H1 (cell line): ENCODE measurements around the gene HOXB9. TPM values are rescaled to one million over a fixed set of nuclear protein-coding genes. Genes with fewer than 3 reads are reported as not detected.

ENCODE experiments used
- BACH1 ChIP-seq: IDR thresholded peaks from 2 replicates; pipeline ENCODE4 v1.6.1; 2012; ENCODE audit warnings: low read length, improper control_type of control experiment
- CREB1 ChIP-seq: IDR thresholded peaks from 2 replicates; pipeline ENCODE4 v1.6.1; 2012; ENCODE audit warnings: inconsistent platforms
- CTCF ChIP-seq, 3 experiments: IDR thresholded peaks; 1 replicate in 2 of 3; 2 replicates in 1 of 3; pipeline versions ENCODE4 v1.5.1 to v1.6.1; 2011; ENCODE audit warnings: low read length in 3 of 3, mild to moderate bottlenecking in 3 of 3, inconsistent platforms in 2 of 3, low read depth in 1 of 3, moderate library complexity in 1 of 3; ENCODE audit not compliant: insufficient read depth in 1 of 3; ENCODE audit errors: control extremely low read depth in 1 of 3
- EGR1 ChIP-seq: IDR thresholded peaks from 2 replicates; pipeline ENCODE4 v1.6.1; 2011; ENCODE audit warnings: low read depth, low read length, borderline replicate concordance
- FOSL1 ChIP-seq: IDR thresholded peaks from 2 replicates; pipeline ENCODE4 v1.6.1; 2011; ENCODE audit warnings: mild to moderate bottlenecking, low read depth, low read length, moderate library complexity; ENCODE audit not compliant: insufficient read depth
- HDAC6 ChIP-seq: IDR thresholded peaks from one replicate; pipeline ENCODE4 v1.7.1; 2012; ENCODE audit warnings: low read depth, mild to moderate bottlenecking, inconsistent platforms, low read length, moderate library complexity
- JUND ChIP-seq: IDR thresholded peaks from 2 replicates; pipeline ENCODE4 v1.6.1; 2011; ENCODE audit warnings: mild to moderate bottlenecking, improper control_type of control experiment, low read length
- KDM5A ChIP-seq: fragments of 200-600 bp; IDR thresholded peaks from 2 replicates; pipeline ENCODE4 v1.7.1; 2012; ENCODE audit warnings: mild to moderate bottlenecking, low read length, inconsistent platforms, mixed read lengths
- MAFK ChIP-seq: IDR thresholded peaks from 2 replicates; pipeline ENCODE4 v1.6.1; 2012; ENCODE audit warnings: low read depth, mild to moderate bottlenecking, improper control_type of control experiment, low read length
- MAX ChIP-seq: IDR thresholded peaks from 2 replicates; pipeline ENCODE4 v1.6.1; 2012; ENCODE audit warnings: inconsistent platforms
- PHF8 ChIP-seq: fragments of 200-600 bp; sonication (generic); conservative IDR thresholded peaks from 2 replicates; pipeline ENCODE4 v1.7.1; 2012; ENCODE audit warnings: low read depth, mild to moderate bottlenecking, inconsistent platforms, low read length, moderate library complexity
- POLR2AphosphoS5 ChIP-seq: IDR thresholded peaks from 2 replicates; pipeline ENCODE4 v1.6.1; 2011; ENCODE audit warnings: low read depth, low read length
- POU5F1 ChIP-seq: IDR thresholded peaks from 2 replicates; pipeline ENCODE4 v1.6.1; 2011; ENCODE audit warnings: low read depth, mild to moderate bottlenecking, low read length, moderate library complexity
- RNF2 ChIP-seq: fragments of 200-900, 300-1000 bp; sonication (generic); IDR thresholded peaks from 2 replicates; pipeline ENCODE4 v1.7.1; 2016; ENCODE audit warnings: borderline replicate concordance, low read depth, mild to moderate bottlenecking, antibody characterized with exemption, low read length; ENCODE audit not compliant: poor library complexity, severe bottlenecking; ENCODE audit errors: missing control alignments
- SP1 ChIP-seq: IDR thresholded peaks from 2 replicates; pipeline ENCODE4 v1.6.1; 2011; ENCODE audit warnings: low read depth, low read length
- SUZ12 ChIP-seq: fragments of 200-600 bp; sonication (generic); IDR thresholded peaks from 2 replicates; pipeline ENCODE4 v1.6.1; 2012; ENCODE audit warnings: mild to moderate bottlenecking, inconsistent platforms, low read length, moderate library complexity, mixed read lengths
- TEAD4 ChIP-seq: IDR thresholded peaks from 2 replicates; pipeline ENCODE4 v1.6.1; 2012; ENCODE audit warnings: low read depth, low read length, inconsistent platforms, mixed read lengths
- ZNF274 ChIP-seq: IDR thresholded peaks from 2 replicates; pipeline ENCODE4 v1.7.0; 2012; ENCODE audit warnings: low read length, borderline replicate concordance; ENCODE audit errors: extremely low read depth
- polyA plus RNA-seq, 7 experiments: library from polyadenylated mRNA; depleted of rRNA in 3 of 7; stranded (reverse) in 5 of 7; unstranded in 2 of 7; fragments of >200 nt in 5 of 7; fragments of 200-250 nt in 2 of 7; gene quantifications; 1 replicate in 5 of 7; 2 replicates in 1 of 7; 4 replicates in 1 of 7; pipeline versions ENCODE4 v1.2.1 to v1.2.3, GENCODE V29; 2011 to 2013; ENCODE audit warnings: missing spikeins in 2 of 7, mixed read lengths in 2 of 7
- total RNA-seq: library from RNA; stranded (reverse); fragmentation: NEBNext Ultra II Directional; extraction: Animal tissue kit (Norgen Biotek cat#: 25700); gene quantifications from 2 replicates; pipeline ENCODE4 v1.2.1, GENCODE V29; 2021
- TF ChIP-seq, protein P1 (sequence below): IDR thresholded peaks from 2 replicates; pipeline ENCODE4 v1.6.1; 2011; ENCODE audit warnings: low read depth, mild to moderate bottlenecking, low read length; ENCODE audit not compliant: insufficient read depth

HOXB9 gene
- total and polyA plus RNA-seq, 2 of the 8 experiments (the other 6 are each of a cell fraction or from before 2014, with no cell fraction given) = not detected

DNA sequence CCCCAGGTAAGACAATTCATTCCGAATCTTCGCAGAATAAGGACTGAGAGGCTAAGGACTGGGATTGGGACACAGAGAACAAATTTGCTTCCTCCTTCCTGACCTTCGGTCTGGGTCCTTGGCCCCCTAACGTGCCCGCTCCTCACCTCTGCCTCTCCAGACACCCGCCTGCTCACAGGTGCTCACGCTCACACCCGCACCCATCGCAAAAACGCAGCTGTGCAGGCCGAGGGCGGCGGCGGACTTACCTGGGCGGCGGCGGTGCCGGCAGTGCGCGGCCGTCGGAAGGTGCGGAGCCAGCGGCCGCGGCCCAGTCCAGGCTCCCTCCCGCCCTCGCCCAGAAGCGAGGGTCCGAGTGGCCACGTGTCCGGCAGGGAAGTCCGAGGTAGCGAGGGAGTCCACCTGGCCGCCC, 7.1 kb upstream of the HOXB9 start (continued):
- TF ChIP-seq CREB1 (no peak), POLR2AphosphoS5 (no peak), JUND (no peak), KDM5A (no peak), MAX (peak; percentile 70; the same call in 1 of the 2 replicates), RNF2 (peak; percentile 78), ZNF274 (no peak), SP1 (no peak), TEAD4 (no peak), PHF8 (no peak), BACH1 (no peak), MAFK (no peak), HDAC6 (no peak), CTCF (IDR thresholded peaks at IDR 0.05; ENCODE audit: control extremely low read depth in 1 of 3, insufficient read depth in 1 of 3, low read depth in 1 of 3, low read length in 3 of 3) (no peak), SUZ12 (peak; percentile 99), FOSL1 (no peak), POU5F1 (no peak), EGR1 (no peak)
- TF ChIP-seq, protein P1, sequence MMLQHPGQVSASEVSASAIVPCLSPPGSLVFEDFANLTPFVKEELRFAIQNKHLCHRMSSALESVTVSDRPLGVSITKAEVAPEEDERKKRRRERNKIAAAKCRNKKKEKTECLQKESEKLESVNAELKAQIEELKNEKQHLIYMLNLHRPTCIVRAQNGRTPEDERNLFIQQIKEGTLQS = no peak
